Keratinocyte (primary cell): ENCODE measurements around the gene STRA6. TPM values are rescaled to one million over a fixed set of nuclear protein-coding genes. Genes with fewer than 3 reads are reported as not detected.

Source experiments
- DNase-seq: peaks from one replicate; pipeline ENCODE4 v3.0.0-alpha.2; 2011; ENCODE audit warnings: low read depth, missing footprints, low spot score
- FAIRE-seq: peaks from 2 replicates; lab custom pipeline; 2011; peaks lifted over from hg19 to GRCh38; lab: Jason Lieb, UNC
- H2AFZ ChIP-seq: 2 replicates; pipeline ENCODE4 v1.6.0; 2012; ENCODE audit warnings: low read length, control low read depth, inconsistent platforms; ENCODE audit not compliant: control insufficient read depth
- H3K27ac ChIP-seq: 2 replicates; pipeline ENCODE4 v1.5.1; 2011; ENCODE audit warnings: low read length; ENCODE audit not compliant: control insufficient read depth, insufficient read depth
- H3K27me3 ChIP-seq: 3 replicates; pipeline ENCODE4 v1.6.0; 2011; ENCODE audit warnings: low read length; ENCODE audit not compliant: control insufficient read depth, insufficient read depth; ENCODE audit errors: extremely low read depth
- H3K36me3 ChIP-seq, 2 experiments: 2 replicates in 1 of 2; 3 replicates in 1 of 2; pipeline ENCODE4 v1.5.1; 2011; ENCODE audit warnings: low read length in 2 of 2, mild to moderate bottlenecking in 1 of 2; ENCODE audit not compliant: control insufficient read depth in 2 of 2, insufficient read depth in 2 of 2; ENCODE audit errors: extremely low read depth in 1 of 2
- H3K4me1 ChIP-seq: 3 replicates; pipeline ENCODE4 v1.5.1; 2011; ENCODE audit warnings: low read length; ENCODE audit not compliant: control insufficient read depth, insufficient read depth; ENCODE audit errors: extremely low read depth
- H3K4me2 ChIP-seq: 3 replicates; pipeline ENCODE4 v1.6.0; 2011; ENCODE audit warnings: low read depth, low read length; ENCODE audit not compliant: control insufficient read depth, insufficient read depth; ENCODE audit errors: extremely low read depth
- H3K4me3 ChIP-seq, 3 experiments: fragments of 200-600 bp in 1 of 3; sonication (generic) in 1 of 3; 2 replicates in 2 of 3; 3 replicates in 1 of 3; pipeline ENCODE4 v1.5.1; 2011 to 2016; ENCODE audit warnings: low read length in 3 of 3, mild to moderate bottlenecking in 3 of 3, control low read depth in 2 of 3, inconsistent platforms in 1 of 3, low read depth in 1 of 3, mixed read lengths in 1 of 3, mixed run types in 1 of 3, moderate library complexity in 1 of 3; ENCODE audit not compliant: control insufficient read depth in 2 of 3, insufficient read depth in 2 of 3; ENCODE audit errors: extremely low read depth in 1 of 3
- H3K79me2 ChIP-seq: 2 replicates; pipeline ENCODE4 v1.6.0; 2012; ENCODE audit warnings: low read length; ENCODE audit not compliant: control insufficient read depth, insufficient read depth
- H3K9ac ChIP-seq: 3 replicates; pipeline ENCODE4 v1.6.0; 2011; ENCODE audit warnings: low read length; ENCODE audit not compliant: control insufficient read depth, insufficient read depth; ENCODE audit errors: extremely low read depth
- H3K9me1 ChIP-seq: 3 replicates; pipeline ENCODE4 v1.6.0; 2011; ENCODE audit warnings: low read length; ENCODE audit not compliant: control insufficient read depth, insufficient read depth; ENCODE audit errors: extremely low read depth
- H3K9me3 ChIP-seq: 2 replicates; pipeline ENCODE4 v1.5.1; 2012; ENCODE audit warnings: low read depth, low read length; ENCODE audit not compliant: control insufficient read depth
- H4K20me1 ChIP-seq: 3 replicates; pipeline ENCODE4 v1.6.0; 2011; ENCODE audit warnings: low read length; ENCODE audit not compliant: control insufficient read depth, insufficient read depth; ENCODE audit errors: extremely low read depth
- EZH2 ChIP-seq: IDR thresholded peaks from one replicate; pipeline ENCODE4 v1.6.1; 2012; ENCODE audit warnings: inconsistent platforms, mild to moderate bottlenecking, low read length, moderate library complexity
- dilution Hi-C: fragments of 300-500 bp; cut with MboI; formaldehyde crosslinking; loops from one replicate; pipeline ENCODE4 v1.7.0; 2020; ENCODE audit warnings: low sequenced_read_pairs; ENCODE audit not compliant: extremely low pct_ligation_motif_present
- polyA plus RNA-seq, 5 experiments: library from polyadenylated mRNA; depleted of rRNA in 3 of 5; stranded (reverse) in 3 of 5; stranded (forward) in 1 of 5; unstranded in 1 of 5; fragments of >200 nt; gene quantifications; 1 replicate in 1 of 5; 2 replicates in 3 of 5; 3 replicates in 1 of 5; pipeline versions ENCODE4 v1.2.1 to v1.2.3, GENCODE V29; 2011 to 2012; ENCODE audit warnings: missing spikeins in 2 of 5, low read depth in 1 of 5, low replicate concordance in 1 of 5
- TF ChIP-seq, protein P1 (sequence below), 3 experiments: IDR thresholded peaks in 1 of 3; conservative IDR thresholded peaks in 1 of 3; optimal IDR thresholded peaks in 1 of 3; 2 replicates in 2 of 3; 3 replicates in 1 of 3; pipeline versions ENCODE3 to v1.5.1; 2011; ENCODE audit warnings: low read length in 3 of 3, mild to moderate bottlenecking in 3 of 3, moderate library complexity in 2 of 3, control low read depth in 1 of 3, inconsistent platforms in 1 of 3; ENCODE audit not compliant: insufficient read depth in 2 of 3; ENCODE audit errors: extremely low read depth in 1 of 3

Gene STRA6
- polyA plus RNA-seq, 1 donor (not counting 4 experiments of a cell fraction or from before 2014, with no cell fraction given), result not detected

DNA sequence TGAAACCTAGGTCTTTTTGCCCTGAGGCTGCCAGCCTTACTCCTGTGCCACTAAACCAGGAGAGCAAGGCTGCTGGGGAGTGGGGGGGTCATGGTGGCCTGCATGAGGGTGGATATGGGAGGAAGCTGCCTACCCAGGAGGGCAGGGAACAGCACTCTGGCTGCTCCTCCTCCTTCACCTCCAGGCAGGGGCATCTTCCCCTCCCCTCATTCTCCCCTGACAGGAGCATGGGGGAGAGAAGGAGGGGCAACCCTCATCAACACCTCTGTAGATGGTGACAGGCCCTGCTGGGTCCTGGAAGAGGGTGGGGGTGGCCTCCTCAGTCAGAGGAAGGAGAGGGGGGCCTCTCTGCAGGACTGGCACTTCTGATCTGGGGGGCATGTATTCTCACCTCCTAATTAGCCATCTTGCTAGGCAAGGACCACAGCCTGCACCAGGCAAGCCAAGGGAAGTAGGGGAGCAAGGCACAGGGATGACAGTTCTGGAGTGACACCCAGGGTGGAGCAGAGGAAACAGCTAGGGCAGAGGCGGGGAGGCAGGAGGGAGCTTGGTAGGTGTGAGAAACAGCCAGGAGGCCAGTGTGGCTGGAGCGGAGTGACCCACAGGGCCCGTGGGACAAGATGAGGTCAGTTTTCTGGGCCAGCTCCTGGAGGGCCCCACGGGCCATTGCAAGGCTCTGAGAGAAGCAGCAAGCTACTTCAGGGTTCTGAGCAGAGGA lies 38.5 kb upstream of the STRA6 start:
- H3K9me3 ChIP-seq, result no peaks in the 10 kb centered on the region
- no peak overlapping the region for H2AFZ ChIP-seq
- no peak overlapping the region for H3K9ac ChIP-seq
- H3K79me2 ChIP-seq, result no peaks in the 10 kb centered on the region
- FAIRE-seq (no peak), DNase-seq (no peak)
- no peak overlapping the region for H3K27ac ChIP-seq
- peaks cover 15% of the 10 kb centered on the region for H3K4me1 ChIP-seq
- no peaks in the 10 kb centered on the region for H3K9me1 ChIP-seq
- H3K27me3 ChIP-seq, result peaks cover 25% of the 10 kb centered on the region
- H3K4me3 ChIP-seq, result no peak overlapping the region
- TF ChIP-seq, protein P1, sequence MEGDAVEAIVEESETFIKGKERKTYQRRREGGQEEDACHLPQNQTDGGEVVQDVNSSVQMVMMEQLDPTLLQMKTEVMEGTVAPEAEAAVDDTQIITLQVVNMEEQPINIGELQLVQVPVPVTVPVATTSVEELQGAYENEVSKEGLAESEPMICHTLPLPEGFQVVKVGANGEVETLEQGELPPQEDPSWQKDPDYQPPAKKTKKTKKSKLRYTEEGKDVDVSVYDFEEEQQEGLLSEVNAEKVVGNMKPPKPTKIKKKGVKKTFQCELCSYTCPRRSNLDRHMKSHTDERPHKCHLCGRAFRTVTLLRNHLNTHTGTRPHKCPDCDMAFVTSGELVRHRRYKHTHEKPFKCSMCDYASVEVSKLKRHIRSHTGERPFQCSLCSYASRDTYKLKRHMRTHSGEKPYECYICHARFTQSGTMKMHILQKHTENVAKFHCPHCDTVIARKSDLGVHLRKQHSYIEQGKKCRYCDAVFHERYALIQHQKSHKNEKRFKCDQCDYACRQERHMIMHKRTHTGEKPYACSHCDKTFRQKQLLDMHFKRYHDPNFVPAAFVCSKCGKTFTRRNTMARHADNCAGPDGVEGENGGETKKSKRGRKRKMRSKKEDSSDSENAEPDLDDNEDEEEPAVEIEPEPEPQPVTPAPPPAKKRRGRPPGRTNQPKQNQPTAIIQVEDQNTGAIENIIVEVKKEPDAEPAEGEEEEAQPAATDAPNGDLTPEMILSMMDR (optimal IDR thresholded peaks at IDR 0.05 in 1 of 3, IDR thresholded peaks at IDR 0.05 in 1 of 3, conservative IDR thresholded peaks at IDR 0.05 in 1 of 3; ENCODE audit: extremely low read depth in 1 of 3, insufficient read depth in 2 of 3, low read length in 3 of 3), result no peak
- no peak for TF ChIP-seq EZH2
- no peaks in the 10 kb centered on the region for H4K20me1 ChIP-seq
- H3K4me2 ChIP-seq, result no peak overlapping the region
- no peaks in the 10 kb centered on the region for H3K36me3 ChIP-seq
- dilution Hi-C loops, result no loop called here

DNA sequence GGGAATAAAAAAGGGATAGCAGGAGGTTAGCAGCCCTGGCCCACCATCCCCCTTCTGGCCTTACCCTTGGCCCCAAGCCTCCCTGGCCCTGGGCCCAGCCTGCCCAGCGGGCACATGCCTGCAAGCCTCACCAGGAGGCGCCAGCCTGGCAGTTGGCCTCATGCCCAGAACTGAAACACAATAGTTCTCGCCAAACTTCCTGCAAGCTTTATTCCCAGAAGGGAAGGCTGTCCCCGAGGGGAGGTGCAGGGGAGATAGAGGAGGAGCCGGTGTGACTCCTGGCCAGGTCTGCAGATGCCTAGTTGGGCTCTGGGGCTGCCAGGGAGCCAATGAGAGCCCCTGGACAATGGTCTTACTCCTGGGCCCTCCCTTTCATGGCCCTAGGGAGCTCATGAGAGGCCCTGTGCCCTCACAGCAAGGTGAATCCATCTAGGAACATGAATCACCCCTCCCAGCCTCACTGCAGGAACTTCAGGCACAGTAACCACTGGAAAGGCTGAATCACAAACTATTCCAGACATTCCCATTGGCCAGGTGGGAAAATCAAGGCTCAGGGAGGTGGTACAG lies 37.5 kb upstream of the STRA6 start:
- Histone ChIP-seq H2AFZ (no peak overlapping the region), H3K4me1 (peaks cover 15% of the 10 kb centered on the region), H3K27me3 (peaks cover 24% of the 10 kb centered on the region), H3K9ac (no peak overlapping the region), H3K27ac (no peak overlapping the region), H3K9me1 (no peaks in the 10 kb centered on the region), H3K9me3 (no peaks in the 10 kb centered on the region), H3K79me2 (no peaks in the 10 kb centered on the region), H4K20me1 (no peaks in the 10 kb centered on the region), H3K36me3 (no peaks in the 10 kb centered on the region), H3K4me3 (no peak overlapping the region), H3K4me2 (no peak overlapping the region)
- dilution Hi-C loops, result no loop called here
- no peak for TF ChIP-seq EZH2
- TF ChIP-seq, protein P1 (optimal IDR thresholded peaks at IDR 0.05 in 1 of 3, IDR thresholded peaks at IDR 0.05 in 1 of 3, conservative IDR thresholded peaks at IDR 0.05 in 1 of 3; ENCODE audit: extremely low read depth in 1 of 3, insufficient read depth in 2 of 3, low read length in 3 of 3), result peak; percentile 48 to 59 (median 58)
- FAIRE-seq (peak; percentile 85), DNase-seq (peak; percentile 87)
